ENCODE results near the gene FAM50A.
"Not testable (repeated sequence)": the region's sequence is repeated elsewhere in the genome, so short reads cannot be mapped to it uniquely, and the experiment has no call there.

The FAM50A gene

GRCh38 chrX:154490414-154491083, 46.6 kb downstream of the FAM50A start, which contains the start of gene SLC10A3:
SLC10A3 (minus strand) TSS chrX:154490629; CDS start chrX:154488940, 1,689 bp downstream.
- peak; percentile 86 to 87 (median 87) for DNase-seq
- H3K27me3 ChIP-seq (replicated peaks; ENCODE audit: control insufficient read depth, insufficient read depth, low read length, poor library complexity, severe bottlenecking), result no peaks in the 10 kb centered on the region
- H3K4me3 ChIP-seq (ENCODE audit: insufficient read depth, low read depth, low read length, poor library complexity, severe bottlenecking), result peak within 1 kb of the TSS; percentile 53
- no peaks in the 10 kb centered on the region for H3K9me3 ChIP-seq (ENCODE audit: control insufficient read depth, low read length)
- H3K4me1 ChIP-seq (ENCODE audit: control insufficient read depth, insufficient read depth, low read length, poor library complexity, severe bottlenecking), result peaks cover 5% of the 10 kb centered on the region
- no peaks in the 10 kb centered on the region for H3K36me3 ChIP-seq (ENCODE audit: control insufficient read depth, insufficient read depth, low read length)
- peak within 1 kb of the TSS; percentile 78 for H3K27ac ChIP-seq (ENCODE audit: insufficient read depth, low read length, poor library complexity, severe bottlenecking)

- H3K9me3 ChIP-seq (ENCODE audit: control insufficient read depth, low read length), result no peaks in the 10 kb centered on the region
- H3K4me3 ChIP-seq (ENCODE audit: insufficient read depth, low read depth, low read length, poor library complexity, severe bottlenecking), result no peak overlapping the region
- H3K27ac ChIP-seq (ENCODE audit: insufficient read depth, low read length, poor library complexity, severe bottlenecking), result no peak overlapping the region
- DNase-seq, result no peak
- H3K27me3 ChIP-seq (replicated peaks; ENCODE audit: control insufficient read depth, insufficient read depth, low read length, poor library complexity, severe bottlenecking), result no peaks in the 10 kb centered on the region
- H3K4me1 ChIP-seq (ENCODE audit: control insufficient read depth, insufficient read depth, low read length, poor library complexity, severe bottlenecking), result no peaks in the 10 kb centered on the region
- no peaks in the 10 kb centered on the region for H3K36me3 ChIP-seq (ENCODE audit: control insufficient read depth, insufficient read depth, low read length)
Measured at GRCh38 chrX:154494715-154495114, 50.8 kb downstream of the FAM50A start.

GRCh38 chrX:154495472-154495922, 51.6 kb downstream of the FAM50A start:
- Histone ChIP-seq H3K27ac (ENCODE audit: insufficient read depth, low read length, poor library complexity, severe bottlenecking) (no peak overlapping the region), H3K36me3 (ENCODE audit: control insufficient read depth, insufficient read depth, low read length) (no peaks in the 10 kb centered on the region), H3K9me3 (ENCODE audit: control insufficient read depth, low read length) (no peaks in the 10 kb centered on the region), H3K4me1 (ENCODE audit: control insufficient read depth, insufficient read depth, low read length, poor library complexity, severe bottlenecking) (no peaks in the 10 kb centered on the region), H3K27me3 (replicated peaks; ENCODE audit: control insufficient read depth, insufficient read depth, low read length, poor library complexity, severe bottlenecking) (no peaks in the 10 kb centered on the region), H3K4me3 (ENCODE audit: insufficient read depth, low read depth, low read length, poor library complexity, severe bottlenecking) (no peak overlapping the region)
- DNase-seq, result no peak

GRCh38 chrX:154496591-154497137, 52.7 kb downstream of the FAM50A start:
- H3K27ac ChIP-seq (ENCODE audit: insufficient read depth, low read length, poor library complexity, severe bottlenecking); H3K9me3 ChIP-seq (ENCODE audit: control insufficient read depth, low read length); H3K4me1 ChIP-seq (ENCODE audit: control insufficient read depth, insufficient read depth, low read length, poor library complexity, severe bottlenecking); H3K27me3 ChIP-seq (replicated peaks; ENCODE audit: control insufficient read depth, insufficient read depth, low read length, poor library complexity, severe bottlenecking); H3K36me3 ChIP-seq (ENCODE audit: control insufficient read depth, insufficient read depth, low read length); H3K4me3 ChIP-seq (ENCODE audit: insufficient read depth, low read depth, low read length, poor library complexity, severe bottlenecking); DNase-seq: not testable (repeated sequence)
